Measurements from ENCODE around the gene EIF3D.

Gene EIF3D

DNA sequence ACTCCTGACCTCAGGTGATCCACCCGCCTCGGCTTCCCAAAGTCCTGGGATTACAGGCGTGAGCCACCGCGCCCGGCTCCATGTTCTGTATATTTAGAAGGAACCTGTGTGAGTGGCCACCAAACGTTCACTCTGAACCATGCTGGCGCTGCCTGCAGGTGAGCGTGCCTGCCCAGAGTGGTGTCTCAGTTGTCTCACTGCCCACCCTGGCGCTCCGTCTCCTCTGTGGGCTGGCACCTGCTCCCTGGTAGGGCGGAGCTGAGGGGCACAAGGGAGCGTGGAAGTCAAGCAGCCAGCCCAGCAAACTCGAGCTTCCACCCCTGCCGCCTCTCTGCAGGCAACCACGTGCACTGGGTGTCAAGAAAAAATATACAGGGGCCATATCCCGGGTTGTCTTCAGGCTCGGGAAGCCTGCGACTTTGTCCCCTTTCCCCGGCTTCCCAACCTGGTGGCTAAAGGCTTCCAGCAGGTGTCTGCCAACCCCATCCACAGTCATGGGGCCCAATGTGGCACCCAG, 64.2 kb downstream of the EIF3D start:
- no peak for DNase-seq

- no peak for DNase-seq
Observed at GRCh38 chr22:36463783-36464184, 65.2 kb downstream of the EIF3D start.

- no peak for DNase-seq
Observed at GRCh38 chr22:36461665-36462649, 67.0 kb downstream of the EIF3D start.
